GM21515 (cell line): ENCODE results near the gene EML4.

Source experiments
- ATAC-seq: cut with Tn5 transposase; IDR thresholded peaks from one replicate; pipeline ENCODE4 v1.9.1; 2021; ENCODE audit not compliant: unreplicated experiment

The EML4 gene

DNA sequence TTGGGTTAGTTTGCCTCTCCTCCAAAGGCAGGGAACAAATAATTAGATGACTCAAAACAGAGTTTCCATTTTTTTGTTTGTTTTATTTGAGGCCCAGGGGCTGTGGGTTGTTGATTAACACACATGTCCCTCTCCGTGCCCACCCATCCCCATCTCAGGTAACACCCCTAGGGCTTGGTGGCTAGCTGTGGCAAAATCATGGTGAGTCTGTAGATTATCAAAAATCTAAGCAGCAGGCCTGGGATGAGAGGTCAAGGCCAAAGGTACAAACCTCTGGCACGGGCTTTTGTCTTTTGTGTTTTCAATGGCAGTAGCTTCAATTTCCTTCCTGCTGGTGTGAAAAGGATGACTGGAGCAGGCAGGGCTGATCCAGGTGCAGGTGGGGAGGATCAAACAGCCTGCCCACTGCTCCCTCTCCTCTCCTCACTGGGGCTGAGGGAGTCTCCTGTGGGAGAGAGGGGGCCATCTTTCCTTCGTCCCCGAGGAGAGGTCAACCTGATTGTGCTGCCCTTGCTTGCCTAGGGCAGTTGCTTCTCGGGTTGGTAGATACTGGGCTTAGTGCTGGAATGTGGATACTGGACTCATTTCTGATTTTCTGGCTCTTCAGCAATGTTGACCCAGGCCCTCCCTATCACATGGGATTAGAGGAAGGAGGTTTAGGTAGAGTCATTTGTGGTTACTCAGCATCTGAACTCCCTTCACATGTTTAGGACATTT is 31.9 kb upstream of the EML4 start:
- ATAC-seq: no peak

DNA sequence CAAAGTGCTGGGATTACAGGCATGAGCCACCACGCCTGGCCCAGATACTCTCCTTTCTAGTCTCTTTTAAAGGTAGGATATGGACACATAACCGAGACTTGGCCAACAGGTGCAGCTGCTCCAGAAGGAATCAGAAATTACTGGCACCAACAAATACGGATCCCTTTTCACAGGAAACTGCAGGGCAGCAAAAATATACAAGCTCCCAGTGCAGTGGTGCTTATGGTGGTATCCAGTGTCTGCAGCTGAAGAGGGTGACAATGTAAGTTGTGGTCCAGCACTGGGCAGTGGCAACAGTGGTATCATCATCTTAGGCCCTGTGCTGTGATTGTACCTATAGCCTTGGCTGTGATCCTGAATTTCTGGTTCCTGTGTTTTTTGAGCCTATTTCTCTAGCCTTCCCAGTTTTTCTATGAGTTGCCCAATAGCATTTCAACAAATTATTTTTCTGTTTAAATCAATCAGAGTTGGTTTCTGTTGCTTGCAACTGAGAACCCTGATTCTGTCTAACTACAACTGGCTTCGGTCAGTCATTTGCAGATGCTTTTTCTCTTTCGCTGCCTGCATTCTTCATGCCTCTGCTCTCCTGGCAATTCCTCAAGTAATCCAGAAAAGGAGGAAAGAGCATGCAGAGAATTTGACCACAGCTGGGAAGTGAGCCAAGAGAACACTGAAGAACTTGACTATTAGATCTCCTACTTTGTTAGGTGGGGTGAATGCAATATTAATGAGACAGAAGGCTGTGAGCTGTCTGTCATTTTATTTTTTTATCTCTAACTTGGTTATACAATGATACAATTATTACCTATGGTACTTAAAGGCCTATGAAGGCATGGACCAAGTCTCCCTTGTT is 30.8 kb upstream of the EML4 start:
- no peak for ATAC-seq

DNA sequence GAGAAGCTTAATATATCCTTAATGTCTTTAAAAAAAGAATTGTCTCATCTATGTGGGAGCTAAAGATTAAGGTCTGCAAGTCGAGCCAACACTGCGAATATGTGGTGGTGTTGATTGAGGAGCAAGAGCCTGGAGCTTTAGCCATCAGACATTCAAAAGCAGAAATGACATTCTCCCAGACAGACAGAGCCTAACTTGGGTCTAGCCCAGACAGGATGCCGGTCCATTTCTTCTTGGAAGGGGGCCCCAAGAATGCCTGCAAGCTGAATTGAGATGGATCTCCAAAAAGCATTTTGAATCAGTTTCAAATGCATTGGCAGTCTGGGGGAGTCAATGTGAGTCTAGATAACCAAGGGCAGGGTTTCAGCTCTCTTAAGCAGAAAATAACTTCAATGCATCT is 30.1 kb upstream of the EML4 start:
- ATAC-seq: no peak

DNA sequence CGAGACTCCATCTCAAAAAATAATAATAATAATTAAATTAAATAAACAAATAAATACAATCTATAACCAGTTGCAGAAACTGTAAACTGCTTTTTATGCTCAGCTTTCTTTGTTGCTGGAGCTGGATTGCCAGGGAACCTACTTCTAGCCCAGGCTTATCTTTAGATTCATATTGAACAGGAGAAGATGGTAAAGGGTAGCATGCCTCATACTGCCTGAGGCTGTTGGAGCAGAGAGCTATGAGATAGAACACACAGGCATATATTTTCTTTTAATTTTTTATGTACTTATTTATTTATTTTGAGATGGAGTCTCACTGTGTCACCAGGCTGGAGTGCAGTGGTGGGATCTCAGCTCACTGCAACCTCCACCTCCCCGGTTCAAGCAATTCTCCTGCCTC is 28.7 kb upstream of the EML4 start:
- no peak for ATAC-seq

DNA sequence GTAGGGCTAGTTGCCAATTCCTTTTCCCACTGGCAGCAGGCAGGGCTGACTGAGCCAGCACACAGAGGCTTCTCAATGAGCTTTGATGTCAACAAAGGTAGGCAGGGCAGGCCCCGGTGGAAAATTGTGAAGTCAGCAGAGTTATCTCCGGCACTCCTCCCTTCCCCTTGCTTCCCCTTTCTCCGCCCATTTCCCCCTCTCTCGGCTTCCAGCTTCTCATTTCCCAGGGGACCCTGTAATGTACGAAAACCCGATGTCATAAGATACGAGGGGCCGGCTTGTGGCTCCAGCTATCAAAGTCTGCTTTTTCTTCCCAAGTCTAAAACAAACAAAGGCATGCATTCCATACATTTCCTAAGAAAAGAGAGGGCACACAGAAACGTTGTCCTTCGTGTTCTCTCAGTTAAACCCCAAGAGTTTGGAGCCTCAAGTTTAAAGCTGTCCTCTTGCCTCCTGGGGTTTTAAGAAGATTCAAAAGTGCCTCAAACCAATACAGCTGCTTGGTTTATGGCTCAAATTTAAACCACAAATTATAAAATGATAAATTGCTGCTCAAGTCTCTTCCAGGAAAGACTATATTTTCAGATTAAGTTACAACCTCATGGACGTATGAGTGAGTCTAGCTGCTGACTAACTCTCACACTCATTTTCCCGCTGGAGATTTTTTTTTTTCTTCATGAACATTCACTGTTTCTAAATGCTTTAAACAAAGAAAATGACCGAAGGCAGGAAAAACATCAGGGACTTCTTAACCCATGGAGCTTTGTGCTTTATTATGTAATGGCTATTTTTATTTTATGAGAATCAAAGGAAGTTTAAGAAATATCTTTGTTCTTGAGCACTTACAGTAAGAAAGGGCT is 27.2 kb upstream of the EML4 start:
- ATAC-seq: no peak

DNA sequence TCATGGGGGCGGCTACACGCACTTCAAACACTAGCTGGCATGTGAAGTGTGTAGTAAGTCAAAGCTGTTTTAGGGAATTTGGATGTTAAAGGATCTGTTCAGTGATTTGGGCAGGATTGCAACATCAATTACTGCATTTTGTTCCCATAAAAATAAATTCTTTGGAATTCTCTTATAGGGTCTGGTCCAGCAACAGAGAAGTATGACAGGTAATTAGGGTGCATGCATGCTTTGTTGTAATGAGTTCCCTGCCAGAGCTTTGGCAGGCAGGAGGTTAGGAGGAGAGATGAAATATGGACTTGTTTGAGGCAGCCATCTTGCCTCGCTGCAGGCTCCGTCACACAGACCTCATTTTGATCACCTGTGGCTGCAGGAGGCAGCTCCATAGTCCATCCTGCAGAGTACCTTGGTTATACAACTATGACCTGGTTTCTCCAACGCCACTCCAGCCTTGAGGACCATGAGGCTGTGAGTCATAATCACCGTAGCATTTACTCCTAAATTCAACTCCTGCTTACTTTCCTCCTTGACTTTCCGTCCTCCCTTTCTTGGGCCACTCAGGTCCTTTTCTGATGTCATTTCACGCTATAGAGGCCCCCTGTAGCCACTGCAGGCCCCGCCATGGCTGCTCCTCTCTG is 26.5 kb upstream of the EML4 start:
- no peak for ATAC-seq

DNA sequence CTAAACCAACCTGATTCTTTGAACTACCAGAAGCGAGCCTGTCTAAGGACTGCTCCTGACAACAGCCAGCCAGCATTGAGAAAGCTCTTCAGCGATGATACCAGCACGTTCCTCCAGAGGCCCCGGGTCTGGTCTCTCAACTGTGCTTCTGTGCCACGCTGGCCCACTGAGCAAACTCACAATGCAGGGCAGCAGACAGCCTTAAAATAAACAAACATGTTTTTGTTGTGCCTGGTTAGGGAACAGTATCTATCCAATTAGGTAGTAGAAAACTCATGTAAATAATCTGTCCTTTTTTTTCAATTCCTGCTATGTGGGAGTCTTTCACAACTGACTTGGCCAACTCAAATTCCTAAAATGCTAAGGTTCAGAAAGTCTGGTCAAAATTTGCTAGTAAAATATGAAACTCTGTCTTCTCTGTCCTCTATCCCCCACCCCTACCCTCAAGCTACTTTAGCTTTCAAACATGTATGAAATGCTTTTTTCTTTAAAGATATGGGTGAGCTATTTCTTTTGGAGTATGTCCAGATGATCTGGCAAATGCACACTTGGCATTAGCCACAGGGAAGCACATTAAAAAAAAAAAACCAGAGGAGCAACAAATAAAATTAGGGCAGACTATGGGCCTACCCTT is 21.4 kb upstream of the EML4 start:
- no peak for ATAC-seq

DNA sequence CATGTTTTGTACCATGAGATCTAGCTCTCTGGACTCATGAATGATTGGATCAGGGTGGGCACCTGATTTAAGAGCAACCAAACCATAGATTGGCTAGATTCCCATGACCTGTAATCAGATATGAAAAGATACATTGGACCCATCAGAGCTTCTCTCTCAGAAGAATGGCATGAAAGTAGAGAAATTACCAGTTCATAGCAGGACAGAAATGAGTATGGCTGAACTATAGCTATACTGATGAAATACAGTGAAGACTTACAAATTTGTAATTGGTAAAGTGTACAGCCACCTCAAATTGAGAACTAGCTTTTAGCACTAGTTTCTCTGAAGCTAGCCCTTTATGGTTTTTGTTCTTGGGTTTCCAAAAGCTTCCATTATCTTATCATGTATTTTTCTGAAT is 19.0 kb upstream of the EML4 start:
- no peak for ATAC-seq

DNA sequence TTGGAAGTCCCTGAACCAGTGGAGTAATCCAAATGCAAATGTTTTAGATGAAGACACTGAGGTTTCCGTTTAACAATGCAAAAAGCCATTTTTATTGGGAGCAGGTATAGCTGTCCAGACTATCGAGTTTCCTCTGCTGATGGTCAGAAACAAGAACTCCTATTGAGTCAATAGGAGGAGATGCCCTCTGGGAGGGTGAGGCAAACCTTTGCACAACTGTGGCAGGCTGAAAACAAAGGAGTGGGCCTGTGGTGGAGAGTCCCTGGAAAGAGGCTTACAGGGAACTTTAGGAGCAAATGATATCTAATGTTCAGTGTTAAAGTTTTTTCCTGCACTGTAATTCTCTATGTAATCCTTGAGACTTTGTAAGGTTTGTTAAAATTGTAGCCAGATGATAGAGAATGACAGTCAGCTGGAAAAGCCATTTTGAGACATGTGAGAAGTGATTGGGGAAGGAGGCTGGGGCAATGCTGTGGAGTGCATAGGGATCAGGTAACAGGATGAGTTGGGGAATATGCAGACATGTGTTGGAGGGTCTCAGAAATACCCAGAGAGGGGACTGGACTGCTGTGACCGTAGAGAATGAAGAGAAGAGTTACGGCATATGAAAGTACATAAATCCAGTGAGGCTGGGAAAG is 15.1 kb upstream of the EML4 start:
- no peak for ATAC-seq

DNA sequence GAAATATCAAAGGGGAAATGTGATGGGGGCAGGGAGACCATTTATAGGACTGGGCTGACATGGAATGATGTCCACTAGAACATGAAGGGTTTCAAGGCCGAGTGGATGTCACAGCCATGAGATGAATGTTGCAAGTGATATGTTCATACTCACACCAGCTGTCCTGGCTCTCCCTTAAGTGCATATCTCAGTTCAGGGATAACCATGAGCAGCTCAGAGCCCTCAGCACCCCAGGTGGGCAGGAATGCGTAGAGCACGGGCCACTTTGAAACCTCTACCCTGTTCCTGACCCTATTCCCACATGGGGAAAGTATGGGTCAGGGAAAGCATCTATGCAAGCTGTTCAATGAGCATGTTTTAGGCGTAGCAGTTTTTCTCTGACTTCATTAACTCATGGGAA is 12.4 kb upstream of the EML4 start:
- ATAC-seq: no peak

DNA sequence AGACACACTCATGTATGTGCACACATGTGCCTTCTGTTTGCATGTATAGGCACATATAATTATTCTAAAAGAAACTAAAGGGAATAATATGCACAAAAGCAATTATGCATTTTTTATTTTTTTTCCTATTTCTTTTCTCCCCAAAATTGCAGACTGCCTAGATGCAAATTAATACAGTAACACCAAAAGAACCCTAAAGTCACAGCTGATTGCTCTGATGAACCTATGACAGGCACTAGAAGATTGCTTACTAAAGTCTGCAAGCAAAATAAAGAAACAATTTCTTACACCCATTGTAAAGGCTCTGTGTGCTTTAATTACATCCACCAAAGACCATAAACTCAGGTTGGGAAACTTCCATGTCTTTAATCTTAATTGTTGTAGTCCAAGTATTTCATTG is 7.7 kb upstream of the EML4 start:
- no peak for ATAC-seq

DNA sequence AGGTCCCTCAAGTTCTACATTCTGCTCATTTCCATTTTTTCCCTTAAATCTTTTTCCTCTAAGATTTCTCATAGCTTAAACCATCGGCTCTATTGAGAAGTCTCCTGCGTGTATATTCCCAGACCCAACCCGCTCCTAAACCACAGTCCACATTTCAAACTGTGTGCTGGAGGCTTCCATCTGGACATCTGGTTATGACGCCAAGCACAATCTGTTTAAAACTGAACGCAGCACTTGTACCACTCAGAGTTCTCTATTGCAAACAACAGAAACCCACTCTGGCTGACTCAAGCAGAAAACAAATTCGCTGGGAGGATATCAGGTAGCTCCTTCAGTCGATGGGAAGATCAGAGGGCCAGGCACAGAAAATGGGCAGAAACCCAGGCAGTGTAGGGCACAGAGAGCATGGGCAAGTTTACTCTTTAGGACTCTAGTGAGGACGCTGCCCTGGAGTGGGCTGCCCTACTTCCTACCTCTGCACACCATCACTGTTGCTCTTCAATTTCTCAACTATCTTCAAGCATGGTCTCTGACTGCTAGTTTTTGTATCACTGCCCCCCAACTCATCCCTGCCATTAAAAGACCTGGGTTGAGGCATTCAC is 5.6 kb upstream of the EML4 start:
- no peak for ATAC-seq

DNA sequence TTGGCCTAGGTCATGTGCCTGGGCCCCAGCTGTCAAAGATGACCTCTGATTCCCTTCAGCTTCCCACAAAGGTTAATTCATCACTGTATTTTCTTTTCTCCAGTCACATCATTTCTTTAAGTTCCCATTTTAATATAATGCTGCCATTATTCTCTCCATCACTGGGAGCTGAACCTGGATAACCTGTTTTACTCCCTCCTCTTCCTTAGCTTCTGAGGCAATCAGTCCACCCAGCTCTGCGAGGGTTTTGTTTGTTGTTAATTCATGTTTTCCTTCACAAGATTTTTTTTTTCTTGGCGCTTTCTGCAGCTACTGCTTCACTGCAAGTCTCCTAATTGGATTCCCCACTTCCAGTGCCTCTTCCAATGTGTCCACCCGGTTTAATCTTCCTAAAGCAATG is 5.1 kb upstream of the EML4 start:
- no peak for ATAC-seq

DNA sequence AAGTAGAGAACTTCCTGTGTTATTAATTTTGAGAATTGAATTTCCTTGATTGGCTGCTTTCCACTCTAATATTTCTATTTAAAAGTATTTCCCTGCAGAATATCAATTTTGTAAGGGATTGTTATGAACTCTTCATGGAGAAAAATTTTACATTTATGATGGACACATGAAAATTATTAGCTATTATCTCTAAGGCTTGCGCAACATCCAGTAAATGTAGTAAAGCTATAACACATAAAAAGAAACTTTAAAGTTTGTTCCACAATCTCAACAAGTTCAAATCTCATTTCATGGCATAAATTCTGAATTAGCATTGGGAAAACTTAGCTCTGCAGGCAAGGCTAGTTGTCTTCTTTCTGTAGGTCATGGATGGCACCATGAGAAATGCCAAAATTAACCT is 4.2 kb upstream of the EML4 start:
- ATAC-seq: no peak

DNA sequence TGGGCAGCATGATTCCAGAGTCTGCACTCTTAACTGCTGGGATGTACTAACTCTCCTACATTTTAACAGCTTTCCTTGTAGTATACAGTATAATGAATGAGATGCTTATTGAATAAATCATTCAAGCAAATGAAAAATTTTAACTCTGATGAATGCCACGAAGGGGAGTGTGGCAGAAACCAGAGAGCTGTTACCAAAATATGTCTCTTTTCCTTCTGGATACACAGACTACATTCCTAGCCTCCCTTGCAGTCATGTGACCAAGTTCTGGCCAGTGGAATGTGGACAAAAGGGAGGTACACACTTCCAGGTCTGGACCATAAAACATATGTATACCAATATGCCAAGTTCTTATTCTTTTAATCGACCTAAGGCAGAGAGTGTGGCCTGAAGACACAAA is 1.7 kb upstream of the EML4 start:
- no peak for ATAC-seq

DNA sequence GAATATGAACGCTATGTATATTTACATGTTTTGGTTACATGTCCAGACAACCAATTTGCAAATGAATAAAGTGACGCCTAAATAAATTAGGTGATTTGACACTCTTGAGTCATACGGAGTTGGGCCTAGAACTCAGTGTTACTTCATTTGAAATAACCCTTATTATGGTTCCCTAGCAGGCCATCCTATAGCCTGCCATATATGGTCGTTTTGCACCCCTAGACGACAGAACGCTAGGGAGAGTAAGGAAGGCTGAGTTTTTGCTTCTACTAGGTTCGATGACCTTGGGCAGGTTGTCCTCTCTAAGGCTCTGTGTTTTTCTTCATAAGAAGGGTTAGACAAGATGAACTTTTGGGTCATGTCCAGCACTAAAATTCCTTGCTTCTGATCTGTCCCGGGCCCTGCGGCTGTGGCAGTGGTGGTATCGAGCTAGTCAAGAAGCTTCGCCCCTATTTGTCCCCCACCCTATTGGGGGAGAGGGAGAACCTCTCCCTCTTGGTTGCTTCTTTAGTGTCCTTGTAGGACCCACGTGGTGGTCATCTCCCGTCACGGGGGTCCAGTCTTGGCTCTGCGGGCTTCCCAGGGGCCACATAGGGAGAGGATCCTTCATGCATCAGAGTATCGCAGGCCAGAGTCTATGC is 574 bp upstream of the EML4 start:
- no peak for ATAC-seq

DNA sequence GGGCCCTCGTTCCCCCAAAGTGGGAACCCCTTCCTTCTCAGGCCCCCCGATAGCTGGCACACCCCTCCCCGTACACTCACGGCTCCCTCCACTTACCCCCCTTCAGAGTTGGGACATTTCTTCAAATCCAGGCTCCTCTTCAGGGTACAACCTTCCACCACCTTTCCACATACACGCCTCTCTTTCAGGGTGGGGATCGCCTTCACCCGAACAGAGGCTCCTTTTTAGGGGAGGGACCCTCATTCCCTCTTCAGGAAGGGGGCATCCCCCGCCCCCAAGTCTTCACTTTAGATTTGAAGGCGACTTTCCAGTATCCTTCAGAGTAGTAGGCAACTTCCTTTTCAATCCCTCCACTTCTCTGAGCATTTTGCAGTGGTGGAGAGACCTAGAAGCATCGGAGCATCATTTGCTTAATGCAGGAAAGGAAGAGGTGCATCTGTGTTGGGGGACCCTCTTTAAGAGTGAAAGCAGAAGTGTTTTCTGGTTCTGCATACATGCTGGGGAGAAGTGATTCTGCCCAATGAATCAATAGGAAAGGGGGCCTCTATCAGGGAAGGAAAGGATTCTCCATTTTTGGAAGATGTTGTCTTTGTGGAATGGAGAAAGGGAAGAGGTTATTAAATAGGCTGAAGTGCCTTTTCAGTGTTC is 845 bp downstream of the EML4 start:
- ATAC-seq: peak; percentile 41

DNA sequence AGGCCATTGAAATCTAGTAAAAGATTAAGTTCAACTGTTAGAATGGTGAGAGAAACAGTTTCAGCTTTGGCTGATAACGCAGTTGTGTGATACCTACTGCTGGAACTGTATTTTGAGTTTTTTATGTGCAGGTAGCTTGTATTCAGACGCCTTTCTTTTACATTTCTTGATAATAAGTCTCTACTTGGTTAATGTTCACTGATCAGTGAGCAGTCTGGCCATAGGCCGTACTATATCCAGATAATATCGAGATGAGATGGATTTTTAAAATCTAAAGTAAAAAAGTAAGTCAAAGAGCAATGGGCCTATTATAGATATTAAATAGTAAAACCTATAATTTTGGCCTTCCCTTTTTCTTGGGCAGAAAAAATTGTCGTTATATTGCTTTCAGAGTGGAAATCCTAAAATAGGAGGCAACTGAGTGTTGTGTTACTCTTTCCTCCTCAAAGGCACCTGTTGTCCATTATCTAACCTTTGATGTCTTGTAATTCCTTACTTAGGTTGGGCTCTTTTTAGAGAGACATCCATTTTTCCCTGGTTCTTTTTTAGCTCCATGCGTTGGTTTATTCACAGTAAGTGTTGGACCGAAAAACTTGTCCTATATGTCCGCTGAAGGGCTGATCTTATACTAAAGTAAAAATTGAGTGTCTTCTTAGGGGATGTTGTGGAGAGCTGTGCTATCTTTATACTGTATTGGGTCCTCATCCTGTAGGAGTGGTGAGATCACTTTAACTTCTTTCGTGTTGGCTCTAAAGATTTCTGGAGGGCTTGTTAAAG is 1.7 kb downstream of the EML4 start:
- ATAC-seq: no peak
